Tibial artery (tissue), 4 donors: ENCODE results near the gene SLIT2.
A peak's percentile ranks its signal among the peaks of the same experiment; 100 is the strongest.

Source experiments
- DNase-seq, 2 donors: peaks; one replicate each; pipeline ENCODE4 v3.0.0-alpha.2; 2019
- H3K27ac ChIP-seq, 2 donors: fragments of 200-600 bp; sonication (generic) in 1 of 2; 1 replicate in 1 of 2; 2 replicates in 1 of 2; pipeline ENCODE4 v1.5.1; 2018 to 2019; ENCODE audit warnings: mild to moderate bottlenecking in 1 of 2
- H3K27me3 ChIP-seq, 2 donors: fragments of 200-600 bp; sonication (generic) in 1 of 2; one replicate each; pipeline versions ENCODE4 v1.5.1 to v1.6.0; 2016 to 2019
- H3K36me3 ChIP-seq, 3 donors: fragments of 200-600 bp; sonication (generic) in 2 of 3; one replicate each; pipeline ENCODE4 v1.5.1; 2016 to 2019; ENCODE audit warnings: mild to moderate bottlenecking in 2 of 3
- H3K4me1 ChIP-seq, 4 donors: fragments of 200-600 bp; sonication (generic) in 2 of 4; 1 replicate in 3 of 4; 2 replicates in 1 of 4; pipeline ENCODE4 v1.5.1; 2016 to 2019
- H3K4me3 ChIP-seq, 2 donors: fragments of 200-600 bp; sonication (generic) in 1 of 2; 1 replicate in 1 of 2; 2 replicates in 1 of 2; pipeline ENCODE4 v1.5.1; 2018 to 2019; ENCODE audit warnings: mild to moderate bottlenecking in 2 of 2
- H3K9me3 ChIP-seq, 3 donors: fragments of 200-600 bp; sonication (generic) in 1 of 3; one replicate each; pipeline ENCODE4 v1.5.1; 2016 to 2019
- intact Hi-C: fragments of 100-400 bp; cut with DNase I; formaldehyde crosslinking; loops from one replicate; pipeline ENCODE4 v1.15.0; 2023; ENCODE audit warnings: low total_unique reads
- TF ChIP-seq, protein P1 (sequence below), 2 experiments: fragments of 200-600 bp in 1 of 2; fragments of 450-650 bp in 1 of 2; IDR thresholded peaks; one replicate each; pipeline ENCODE4 v1.5.1; 2017 to 2019; ENCODE audit warnings: antibody characterized with exemption in 2 of 2, mild to moderate bottlenecking in 1 of 2, moderate library complexity in 1 of 2

SLIT2 gene

DNA sequence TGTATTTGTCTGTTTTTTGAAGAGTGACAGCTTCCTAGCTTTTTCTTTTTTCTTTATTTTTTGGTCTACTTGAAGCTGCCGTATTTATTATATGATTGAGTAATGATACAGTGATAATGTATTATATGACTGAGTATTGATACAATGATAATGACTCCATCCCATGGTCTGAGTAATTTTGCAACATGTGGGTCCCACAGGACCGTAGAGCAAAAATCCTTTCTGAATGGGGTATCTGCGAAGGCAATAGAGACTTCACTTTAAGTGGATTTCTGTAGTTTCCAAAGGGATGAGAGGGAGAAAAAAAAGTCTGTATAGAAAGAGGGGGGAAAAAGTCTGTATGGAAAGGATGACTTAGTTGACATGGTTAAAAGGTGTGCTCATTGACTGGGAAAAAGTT, 41.0 kb downstream of the SLIT2 start:
- H3K4me1 ChIP-seq = peaks cover 0 to 5% (median 0%) of the 10 kb centered on the region in 4 donors
- intact Hi-C loops = no loop called here
- H3K27me3 ChIP-seq = no peaks in the 10 kb centered on the region
- H3K27ac ChIP-seq = no peak overlapping the region
- H3K9me3 ChIP-seq = no peaks in the 10 kb centered on the region
- TF ChIP-seq, protein P1, sequence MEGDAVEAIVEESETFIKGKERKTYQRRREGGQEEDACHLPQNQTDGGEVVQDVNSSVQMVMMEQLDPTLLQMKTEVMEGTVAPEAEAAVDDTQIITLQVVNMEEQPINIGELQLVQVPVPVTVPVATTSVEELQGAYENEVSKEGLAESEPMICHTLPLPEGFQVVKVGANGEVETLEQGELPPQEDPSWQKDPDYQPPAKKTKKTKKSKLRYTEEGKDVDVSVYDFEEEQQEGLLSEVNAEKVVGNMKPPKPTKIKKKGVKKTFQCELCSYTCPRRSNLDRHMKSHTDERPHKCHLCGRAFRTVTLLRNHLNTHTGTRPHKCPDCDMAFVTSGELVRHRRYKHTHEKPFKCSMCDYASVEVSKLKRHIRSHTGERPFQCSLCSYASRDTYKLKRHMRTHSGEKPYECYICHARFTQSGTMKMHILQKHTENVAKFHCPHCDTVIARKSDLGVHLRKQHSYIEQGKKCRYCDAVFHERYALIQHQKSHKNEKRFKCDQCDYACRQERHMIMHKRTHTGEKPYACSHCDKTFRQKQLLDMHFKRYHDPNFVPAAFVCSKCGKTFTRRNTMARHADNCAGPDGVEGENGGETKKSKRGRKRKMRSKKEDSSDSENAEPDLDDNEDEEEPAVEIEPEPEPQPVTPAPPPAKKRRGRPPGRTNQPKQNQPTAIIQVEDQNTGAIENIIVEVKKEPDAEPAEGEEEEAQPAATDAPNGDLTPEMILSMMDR (IDR thresholded peaks at IDR 0.05) = no peak
- H3K4me3 ChIP-seq = no peak overlapping the region
- no peaks in the 10 kb centered on the region for H3K36me3 ChIP-seq
- DNase-seq = no peak

DNA sequence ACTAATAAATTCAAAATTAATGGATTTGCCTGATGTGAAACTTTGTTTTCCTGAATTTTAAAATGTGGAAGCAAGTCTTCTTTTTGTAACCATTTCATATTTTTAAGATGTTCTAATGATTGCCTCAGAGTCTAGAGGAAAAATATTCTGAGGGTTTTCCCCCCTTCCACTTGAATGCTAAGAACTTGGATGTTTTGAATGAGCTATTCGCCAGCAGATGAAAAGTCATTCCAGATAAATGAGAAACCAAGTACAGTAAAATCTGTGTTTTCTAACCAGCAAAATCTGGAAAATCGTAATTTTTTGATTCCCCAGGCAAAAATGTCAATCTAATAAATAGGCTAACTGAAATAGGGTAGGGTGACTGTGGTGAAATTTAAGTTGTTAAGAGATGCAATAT, 45.6 kb downstream of the SLIT2 start:
- H3K27me3 ChIP-seq = no peaks in the 10 kb centered on the region
- H3K36me3 ChIP-seq = no peaks in the 10 kb centered on the region
- DNase-seq = no peak
- H3K4me3 ChIP-seq = no peak overlapping the region
- peaks cover 0 to 20% (median 0%) of the 10 kb centered on the region in 4 donors for H3K4me1 ChIP-seq
- H3K27ac ChIP-seq = no peak overlapping the region
- TF ChIP-seq, protein P1 (IDR thresholded peaks at IDR 0.05) = no peak
- H3K9me3 ChIP-seq = no peaks in the 10 kb centered on the region
- intact Hi-C loops = no loop called here

DNA sequence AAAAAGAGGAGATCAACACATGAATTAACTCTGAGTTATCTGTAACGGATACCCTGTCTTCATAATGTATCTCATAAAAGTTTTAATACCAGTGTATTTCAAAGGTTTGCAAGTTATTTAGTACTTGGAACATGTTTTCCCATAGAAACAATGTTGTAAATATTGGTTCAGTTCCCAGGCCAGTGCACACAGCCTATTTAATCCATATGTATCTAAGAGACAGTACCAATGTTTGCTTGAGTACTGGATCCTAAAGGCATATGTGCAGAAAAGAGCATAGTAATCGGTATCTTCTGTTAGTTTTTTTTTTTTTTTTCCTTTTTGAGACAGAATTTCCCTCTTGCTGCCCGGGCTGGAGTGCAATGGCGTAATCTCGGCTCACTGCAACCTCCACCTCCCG, 46.1 kb downstream of the SLIT2 start:
- TF ChIP-seq, protein P1 (IDR thresholded peaks at IDR 0.05) = no peak
- no peaks in the 10 kb centered on the region for H3K36me3 ChIP-seq
- DNase-seq = no peak
- no peak overlapping the region for H3K4me3 ChIP-seq
- peaks cover 0 to 20% (median 0%) of the 10 kb centered on the region in 4 donors for H3K4me1 ChIP-seq
- no peak overlapping the region for H3K27ac ChIP-seq
- no peaks in the 10 kb centered on the region for H3K9me3 ChIP-seq
- intact Hi-C loops = no loop called here
- H3K27me3 ChIP-seq = no peaks in the 10 kb centered on the region

DNA sequence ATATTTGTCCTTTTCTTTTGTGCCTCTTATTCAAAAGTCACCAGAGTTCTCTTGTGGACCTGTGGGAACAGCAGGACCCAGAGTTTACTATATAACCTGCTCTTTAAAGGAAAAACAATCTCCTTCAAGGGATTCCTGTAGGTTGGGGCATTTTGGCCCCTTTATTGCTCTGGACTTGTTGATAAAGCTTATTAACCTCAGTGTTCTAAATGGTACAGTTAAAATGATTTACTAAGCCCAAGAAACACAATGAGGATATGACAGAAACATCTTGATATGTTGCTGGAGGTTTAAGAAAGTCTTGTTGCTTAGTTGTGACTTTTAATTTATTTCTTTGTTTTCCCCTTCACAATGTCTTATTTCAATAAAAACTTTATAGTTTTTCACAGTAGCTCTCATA, 46.8 kb downstream of the SLIT2 start:
- DNase-seq = no peak
- H3K9me3 ChIP-seq = no peaks in the 10 kb centered on the region
- no peaks in the 10 kb centered on the region for H3K27me3 ChIP-seq
- H3K4me1 ChIP-seq = peaks cover 0 to 20% (median 0%) of the 10 kb centered on the region in 4 donors
- no peak overlapping the region for H3K4me3 ChIP-seq
- H3K36me3 ChIP-seq = no peaks in the 10 kb centered on the region
- intact Hi-C loops = no loop called here
- no peak overlapping the region for H3K27ac ChIP-seq
- TF ChIP-seq, protein P1 (IDR thresholded peaks at IDR 0.05) = no peak

DNA sequence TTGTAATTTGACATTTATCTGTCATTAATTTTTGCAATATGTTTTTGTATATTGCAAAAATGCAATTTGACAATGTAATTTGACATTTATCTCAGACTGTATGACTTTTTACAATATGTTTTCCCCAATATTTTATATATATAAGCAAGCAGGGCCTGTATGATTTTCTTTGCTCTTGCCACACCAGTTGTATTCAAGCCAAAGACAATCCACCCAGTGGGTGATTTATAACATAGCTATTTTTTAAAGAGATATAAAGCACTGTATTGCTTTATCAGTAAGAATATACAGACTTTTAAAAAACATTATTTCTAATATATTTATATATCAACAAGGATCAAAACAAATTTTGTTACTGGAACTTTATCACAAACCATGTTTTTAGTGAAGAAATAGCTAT, 47.3 kb downstream of the SLIT2 start:
- Histone ChIP-seq H3K9me3 (no peaks in the 10 kb centered on the region), H3K4me1 (peaks cover 0 to 20% (median 0%) of the 10 kb centered on the region in 4 donors), H3K27ac (no peak overlapping the region), H3K27me3 (no peaks in the 10 kb centered on the region), H3K4me3 (no peak overlapping the region), H3K36me3 (no peaks in the 10 kb centered on the region)
- no peak for DNase-seq
- TF ChIP-seq, protein P1 (IDR thresholded peaks at IDR 0.05) = no peak
- intact Hi-C loops = no loop called here

DNA sequence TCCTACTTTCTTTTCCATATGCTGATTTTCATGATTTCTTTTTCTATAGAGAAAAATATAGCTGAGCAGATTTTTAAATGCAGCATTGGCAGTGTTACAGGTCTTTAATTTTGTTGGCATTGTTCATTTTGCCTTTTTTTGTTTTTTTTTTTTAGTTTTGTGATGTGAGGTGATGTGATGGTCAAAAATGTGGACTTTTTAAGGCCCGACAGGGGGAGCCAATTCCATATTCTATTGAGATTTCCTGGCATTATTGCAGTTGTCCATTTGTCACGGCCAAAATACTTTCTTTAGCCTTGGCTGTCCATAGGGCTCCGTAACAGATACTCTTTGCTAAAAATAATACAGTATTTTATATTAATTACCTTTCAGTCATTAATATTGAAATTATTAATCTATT, 47.8 kb downstream of the SLIT2 start:
- Histone ChIP-seq H3K4me3 (no peak overlapping the region), H3K36me3 (no peaks in the 10 kb centered on the region), H3K4me1 (peaks cover 0 to 20% (median 0%) of the 10 kb centered on the region in 4 donors), H3K9me3 (no peaks in the 10 kb centered on the region), H3K27me3 (no peaks in the 10 kb centered on the region), H3K27ac (no peak overlapping the region)
- TF ChIP-seq, protein P1 (IDR thresholded peaks at IDR 0.05) = peak in 1 of 2 experiments; percentile 23
- intact Hi-C loops = no loop called here
- no peak for DNase-seq
